ENCODE measurements around the gene AP2A1. TPM values are rescaled to one million over a fixed set of nuclear protein-coding genes. Genes with fewer than 3 reads are reported as not detected.

AP2A1 gene
- total and polyA plus RNA-seq, 2 donors (not counting 3 experiments of a cell fraction or from before 2014, with no cell fraction given), result 108 to 113 TPM

DNA sequence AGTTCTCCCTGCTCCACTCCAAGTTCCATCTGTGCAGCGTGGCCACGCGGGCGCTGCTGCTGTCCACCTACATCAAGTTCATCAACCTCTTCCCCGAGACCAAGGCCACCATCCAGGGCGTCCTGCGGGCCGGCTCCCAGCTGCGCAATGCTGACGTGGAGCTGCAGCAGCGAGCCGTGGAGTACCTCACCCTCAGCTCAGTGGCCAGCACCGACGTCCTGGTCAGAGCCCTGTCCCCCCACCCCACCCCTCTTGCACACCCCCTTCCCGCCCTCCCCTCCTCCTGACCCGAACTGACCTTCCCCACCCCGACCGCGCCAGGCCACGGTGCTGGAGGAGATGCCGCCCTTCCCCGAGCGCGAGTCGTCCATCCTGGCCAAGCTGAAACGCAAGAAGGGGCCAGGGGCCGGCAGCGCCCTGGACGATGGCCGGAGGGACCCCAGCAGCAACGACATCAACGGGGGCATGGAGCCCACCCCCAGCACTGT, 34.6 kb downstream of the AP2A1 start:
- Histone ChIP-seq H3K27me3 (ENCODE audit: control insufficient read depth in 2 of 2, insufficient read depth in 2 of 2, low read length in 2 of 2) (no peaks in the 10 kb centered on the region), H3K9me1 (replicated peaks; ENCODE audit: control insufficient read depth, extremely low read depth, insufficient read depth, low read length) (no peaks in the 10 kb centered on the region), H3K4me2 (ENCODE audit: insufficient read depth, low read length) (no peak overlapping the region), H2AFZ (ENCODE audit: low read depth, low read length) (no peak overlapping the region), H3K9ac (replicated peaks; ENCODE audit: extremely low read depth, insufficient read depth, low read length) (no peak overlapping the region), H3K4me3 (replicated peaks in 1 of 3; ENCODE audit: insufficient read depth in 1 of 3, low read depth in 1 of 3, low read length in 3 of 3) (peak overlapping the region in 1 of 3 experiments; percentile 48), H3K27ac (ENCODE audit: insufficient read depth, low read depth, low read length) (no peak overlapping the region), H3K4me1 (ENCODE audit: control insufficient read depth, extremely low read depth, insufficient read depth, low read length) (no peaks in the 10 kb centered on the region), H3K36me3 (ENCODE audit: control insufficient read depth in 2 of 2, extremely low read depth in 1 of 2, insufficient read depth in 2 of 2, low read length in 2 of 2) (peaks cover 7 to 38% of the 10 kb centered on the region in 2 experiments), H4K20me1 (replicated peaks; ENCODE audit: control insufficient read depth, extremely low read depth, insufficient read depth, low read length) (no peaks in the 10 kb centered on the region), H3K9me3 (replicated peaks; ENCODE audit: control insufficient read depth, insufficient read depth, low read length) (no peaks in the 10 kb centered on the region), H3K79me2 (ENCODE audit: control insufficient read depth, insufficient read depth, low read length) (no peaks in the 10 kb centered on the region)
- BruUV-seq (replicated peaks), result TSS peak; percentile 40
- ChIA-PET CTCF (interaction anchor here (0.5 kb wide), 1 partner anchor 12 kb away, joined by 3 read pairs; the partner anchor contains the start of gene FUZ), POLR2A (no interaction called here)
- dilution Hi-C loops (cut with MboI; ENCODE audit: extremely low pct_ligation_motif_present, low sequenced_read_pairs), result no loop called here
- FAIRE-seq, result no peak
- TF ChIP-seq EZH2 (IDR thresholded peaks at IDR 0.05; ENCODE audit: borderline replicate concordance, low read depth, low read length, severe bottlenecking) (no peak), POLR2AphosphoS5 (IDR thresholded peaks at IDR 0.05; ENCODE audit: insufficient read depth, low read depth, low read length) (no peak), FOS (IDR thresholded peaks at IDR 0.05; ENCODE audit: borderline replicate concordance, insufficient read depth, low read length) (no peak), MYC (IDR thresholded peaks at IDR 0.05; ENCODE audit: low read depth, low read length) (no peak)
- TF ChIP-seq, protein P1, sequence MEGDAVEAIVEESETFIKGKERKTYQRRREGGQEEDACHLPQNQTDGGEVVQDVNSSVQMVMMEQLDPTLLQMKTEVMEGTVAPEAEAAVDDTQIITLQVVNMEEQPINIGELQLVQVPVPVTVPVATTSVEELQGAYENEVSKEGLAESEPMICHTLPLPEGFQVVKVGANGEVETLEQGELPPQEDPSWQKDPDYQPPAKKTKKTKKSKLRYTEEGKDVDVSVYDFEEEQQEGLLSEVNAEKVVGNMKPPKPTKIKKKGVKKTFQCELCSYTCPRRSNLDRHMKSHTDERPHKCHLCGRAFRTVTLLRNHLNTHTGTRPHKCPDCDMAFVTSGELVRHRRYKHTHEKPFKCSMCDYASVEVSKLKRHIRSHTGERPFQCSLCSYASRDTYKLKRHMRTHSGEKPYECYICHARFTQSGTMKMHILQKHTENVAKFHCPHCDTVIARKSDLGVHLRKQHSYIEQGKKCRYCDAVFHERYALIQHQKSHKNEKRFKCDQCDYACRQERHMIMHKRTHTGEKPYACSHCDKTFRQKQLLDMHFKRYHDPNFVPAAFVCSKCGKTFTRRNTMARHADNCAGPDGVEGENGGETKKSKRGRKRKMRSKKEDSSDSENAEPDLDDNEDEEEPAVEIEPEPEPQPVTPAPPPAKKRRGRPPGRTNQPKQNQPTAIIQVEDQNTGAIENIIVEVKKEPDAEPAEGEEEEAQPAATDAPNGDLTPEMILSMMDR (IDR thresholded peaks at IDR 0.05; ENCODE audit: extremely low read depth in 1 of 2, insufficient read depth in 1 of 2, low read depth in 1 of 2, low read length in 2 of 2), result no peak
- TF ChIP-seq, protein P2, sequence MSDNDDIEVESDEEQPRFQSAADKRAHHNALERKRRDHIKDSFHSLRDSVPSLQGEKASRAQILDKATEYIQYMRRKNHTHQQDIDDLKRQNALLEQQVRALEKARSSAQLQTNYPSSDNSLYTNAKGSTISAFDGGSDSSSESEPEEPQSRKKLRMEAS (IDR thresholded peaks at IDR 0.05; ENCODE audit: insufficient read depth, insufficient read length), result no peak
- intact Hi-C loops (cut with micrococcal nuclease), result no loop called here
- no peak for DNase-seq (ENCODE audit: low read depth, low spot score)
